ENCODE data around the gene STAMBP. TPM values are rescaled to one million over a fixed set of nuclear protein-coding genes. Genes with fewer than 3 reads are reported as not detected.

Gene STAMBP
- total and polyA plus RNA-seq, 2 of the 13 experiments (the other 11 are each of a cell fraction or from before 2014, with no cell fraction given) = 49.6 to 53.2 TPM

DNA sequence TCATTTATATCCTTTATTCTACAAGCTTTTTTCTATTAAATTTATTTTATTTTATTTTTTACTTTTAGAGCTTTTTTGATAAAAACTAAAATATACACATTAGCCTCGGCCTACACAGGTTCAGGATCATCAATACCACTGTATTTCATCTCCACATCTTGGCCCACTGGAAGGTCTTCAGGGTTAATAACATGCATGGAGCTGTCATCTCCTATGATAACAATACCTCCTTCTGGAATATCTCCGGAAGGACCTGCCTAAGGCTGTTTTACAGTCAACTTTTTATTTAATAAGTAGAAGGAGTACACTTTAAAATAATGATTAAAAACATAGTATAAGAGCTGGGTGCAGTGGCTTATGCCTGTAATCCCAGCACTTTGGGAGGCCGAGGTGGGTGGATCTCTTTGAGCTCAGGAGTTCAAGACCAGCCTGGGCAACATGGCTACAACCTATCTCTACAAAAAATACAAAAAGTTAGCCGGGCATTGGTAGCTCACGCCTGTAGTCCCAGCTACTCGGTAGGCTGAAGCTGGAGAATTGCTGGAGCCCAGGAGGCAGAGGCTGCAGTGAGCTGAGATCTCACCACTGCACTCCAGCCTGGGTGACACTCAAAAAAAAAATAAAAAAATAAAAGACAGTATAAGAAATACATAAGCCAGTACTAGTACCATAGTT lies 82.2 kb downstream of the STAMBP start:
- no TSS peak for BruUV-seq (replicated peaks)
- ChIA-PET CTCF (ENCODE audit: low intra/inter-chr PET ratio, low total read pairs) (no interaction called here), POLR2A (interaction anchor here (1.6 kb wide), 1 partner anchor 14 kb away, joined by 3 read pairs; no protein-coding TSS in a partner anchor)
- no peak overlapping the region for H3K4me3 ChIP-seq (replicated peaks in 1 of 3; ENCODE audit: insufficient read depth in 1 of 3, low read depth in 2 of 3, low read length in 3 of 3)
- H3K9ac ChIP-seq (ENCODE audit: insufficient read depth, low read depth, low read length) = no peak overlapping the region
- in situ Hi-C loops (cut with HindIII; ENCODE audit: extremely low pct_ligation_motif_present, low pct_unique_long_range_greater_than_20kb) = no loop called here
- H4K20me1 ChIP-seq (ENCODE audit: insufficient read depth, low read length) = no peaks in the 10 kb centered on the region
- intact Hi-C loops (cut with micrococcal nuclease; ENCODE audit: unreplicated experiment) = no loop called here
- H3K4me1 ChIP-seq (ENCODE audit: insufficient read depth, low read length) = peaks cover 15% of the 10 kb centered on the region
- DNase-seq (ENCODE audit: low spot score) = no peak
- H3K27ac ChIP-seq (ENCODE audit: extremely low read length, insufficient read depth, low read length) = no peak overlapping the region
- no peak for FAIRE-seq
- H3K36me3 ChIP-seq (replicated peaks in 1 of 2; ENCODE audit: control insufficient read depth in 1 of 2, insufficient read depth in 2 of 2, low read length in 2 of 2) = no peaks in the 10 kb centered on the region
- H3K9me3 ChIP-seq (ENCODE audit: low read length) = no peaks in the 10 kb centered on the region
- no peaks in the 10 kb centered on the region for H3K79me2 ChIP-seq (ENCODE audit: insufficient read depth, low read length)
- H3K27me3 ChIP-seq (ENCODE audit: control insufficient read depth in 1 of 2, insufficient read depth in 2 of 2, low read length in 2 of 2) = peaks cover 0 to 16% of the 10 kb centered on the region in 2 experiments; a peak in 2 of 5 replicates
- ATAC-seq = no peak
- no peak overlapping the region for H3K4me2 ChIP-seq (ENCODE audit: low read depth, low read length)
- H2AFZ ChIP-seq (ENCODE audit: low read length) = no peak overlapping the region
- WGBS (ENCODE audit: low lambda C conversion rate) = 26% methylated on average over 6 of the region's 6 CpGs
- TF ChIP-seq, protein P1, sequence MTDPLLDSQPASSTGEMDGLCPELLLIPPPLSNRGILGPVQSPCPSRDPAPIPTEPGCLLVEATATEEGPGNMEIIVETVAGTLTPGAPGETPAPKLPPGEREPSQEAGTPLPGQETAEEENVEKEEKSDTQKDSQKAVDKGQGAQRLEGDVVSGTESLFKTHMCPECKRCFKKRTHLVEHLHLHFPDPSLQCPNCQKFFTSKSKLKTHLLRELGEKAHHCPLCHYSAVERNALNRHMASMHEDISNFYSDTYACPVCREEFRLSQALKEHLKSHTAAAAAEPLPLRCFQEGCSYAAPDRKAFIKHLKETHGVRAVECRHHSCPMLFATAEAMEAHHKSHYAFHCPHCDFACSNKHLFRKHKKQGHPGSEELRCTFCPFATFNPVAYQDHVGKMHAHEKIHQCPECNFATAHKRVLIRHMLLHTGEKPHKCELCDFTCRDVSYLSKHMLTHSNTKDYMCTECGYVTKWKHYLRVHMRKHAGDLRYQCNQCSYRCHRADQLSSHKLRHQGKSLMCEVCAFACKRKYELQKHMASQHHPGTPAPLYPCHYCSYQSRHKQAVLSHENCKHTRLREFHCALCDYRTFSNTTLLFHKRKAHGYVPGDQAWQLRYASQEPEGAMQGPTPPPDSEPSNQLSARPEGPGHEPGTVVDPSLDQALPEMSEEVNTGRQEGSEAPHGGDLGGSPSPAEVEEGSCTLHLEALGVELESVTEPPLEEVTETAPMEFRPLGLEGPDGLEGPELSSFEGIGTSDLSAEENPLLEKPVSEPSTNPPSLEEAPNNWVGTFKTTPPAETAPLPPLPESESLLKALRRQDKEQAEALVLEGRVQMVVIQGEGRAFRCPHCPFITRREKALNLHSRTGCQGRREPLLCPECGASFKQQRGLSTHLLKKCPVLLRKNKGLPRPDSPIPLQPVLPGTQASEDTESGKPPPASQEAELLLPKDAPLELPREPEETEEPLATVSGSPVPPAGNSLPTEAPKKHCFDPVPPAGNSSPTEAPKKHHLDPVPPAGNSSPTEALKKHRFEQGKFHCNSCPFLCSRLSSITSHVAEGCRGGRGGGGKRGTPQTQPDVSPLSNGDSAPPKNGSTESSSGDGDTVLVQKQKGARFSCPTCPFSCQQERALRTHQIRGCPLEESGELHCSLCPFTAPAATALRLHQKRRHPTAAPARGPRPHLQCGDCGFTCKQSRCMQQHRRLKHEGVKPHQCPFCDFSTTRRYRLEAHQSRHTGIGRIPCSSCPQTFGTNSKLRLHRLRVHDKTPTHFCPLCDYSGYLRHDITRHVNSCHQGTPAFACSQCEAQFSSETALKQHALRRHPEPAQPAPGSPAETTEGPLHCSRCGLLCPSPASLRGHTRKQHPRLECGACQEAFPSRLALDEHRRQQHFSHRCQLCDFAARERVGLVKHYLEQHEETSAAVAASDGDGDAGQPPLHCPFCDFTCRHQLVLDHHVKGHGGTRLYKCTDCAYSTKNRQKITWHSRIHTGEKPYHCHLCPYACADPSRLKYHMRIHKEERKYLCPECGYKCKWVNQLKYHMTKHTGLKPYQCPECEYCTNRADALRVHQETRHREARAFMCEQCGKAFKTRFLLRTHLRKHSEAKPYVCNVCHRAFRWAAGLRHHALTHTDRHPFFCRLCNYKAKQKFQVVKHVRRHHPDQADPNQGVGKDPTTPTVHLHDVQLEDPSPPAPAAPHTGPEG (CRISPR knock-in tag; IDR thresholded peaks at IDR 0.05) = no peak
- TF ChIP-seq CC2D1A (CRISPR knock-in tag; IDR thresholded peaks at IDR 0.05) (no peak), NFE2L1 (CRISPR knock-in tag; IDR thresholded peaks at IDR 0.05; ENCODE audit: borderline replicate concordance) (no peak), ZNF317 (CRISPR knock-in tag; IDR thresholded peaks at IDR 0.05) (no peak), KDM5A (IDR thresholded peaks at IDR 0.05; ENCODE audit: borderline replicate concordance, low read length) (no peak), ZFP90 (CRISPR knock-in tag; IDR thresholded peaks at IDR 0.05; ENCODE audit: borderline replicate concordance) (no peak), GFI1 (CRISPR knock-in tag; IDR thresholded peaks at IDR 0.05; ENCODE audit: borderline replicate concordance) (no peak), ZNF335 (CRISPR knock-in tag; IDR thresholded peaks at IDR 0.05) (no peak), ZFP1 (CRISPR knock-in tag; IDR thresholded peaks at IDR 0.05) (no peak)
- TF ChIP-seq, protein P2, sequence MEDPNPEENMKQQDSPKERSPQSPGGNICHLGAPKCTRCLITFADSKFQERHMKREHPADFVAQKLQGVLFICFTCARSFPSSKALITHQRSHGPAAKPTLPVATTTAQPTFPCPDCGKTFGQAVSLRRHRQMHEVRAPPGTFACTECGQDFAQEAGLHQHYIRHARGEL (CRISPR knock-in tag; IDR thresholded peaks at IDR 0.05) = no peak
- TF ChIP-seq, protein P3, sequence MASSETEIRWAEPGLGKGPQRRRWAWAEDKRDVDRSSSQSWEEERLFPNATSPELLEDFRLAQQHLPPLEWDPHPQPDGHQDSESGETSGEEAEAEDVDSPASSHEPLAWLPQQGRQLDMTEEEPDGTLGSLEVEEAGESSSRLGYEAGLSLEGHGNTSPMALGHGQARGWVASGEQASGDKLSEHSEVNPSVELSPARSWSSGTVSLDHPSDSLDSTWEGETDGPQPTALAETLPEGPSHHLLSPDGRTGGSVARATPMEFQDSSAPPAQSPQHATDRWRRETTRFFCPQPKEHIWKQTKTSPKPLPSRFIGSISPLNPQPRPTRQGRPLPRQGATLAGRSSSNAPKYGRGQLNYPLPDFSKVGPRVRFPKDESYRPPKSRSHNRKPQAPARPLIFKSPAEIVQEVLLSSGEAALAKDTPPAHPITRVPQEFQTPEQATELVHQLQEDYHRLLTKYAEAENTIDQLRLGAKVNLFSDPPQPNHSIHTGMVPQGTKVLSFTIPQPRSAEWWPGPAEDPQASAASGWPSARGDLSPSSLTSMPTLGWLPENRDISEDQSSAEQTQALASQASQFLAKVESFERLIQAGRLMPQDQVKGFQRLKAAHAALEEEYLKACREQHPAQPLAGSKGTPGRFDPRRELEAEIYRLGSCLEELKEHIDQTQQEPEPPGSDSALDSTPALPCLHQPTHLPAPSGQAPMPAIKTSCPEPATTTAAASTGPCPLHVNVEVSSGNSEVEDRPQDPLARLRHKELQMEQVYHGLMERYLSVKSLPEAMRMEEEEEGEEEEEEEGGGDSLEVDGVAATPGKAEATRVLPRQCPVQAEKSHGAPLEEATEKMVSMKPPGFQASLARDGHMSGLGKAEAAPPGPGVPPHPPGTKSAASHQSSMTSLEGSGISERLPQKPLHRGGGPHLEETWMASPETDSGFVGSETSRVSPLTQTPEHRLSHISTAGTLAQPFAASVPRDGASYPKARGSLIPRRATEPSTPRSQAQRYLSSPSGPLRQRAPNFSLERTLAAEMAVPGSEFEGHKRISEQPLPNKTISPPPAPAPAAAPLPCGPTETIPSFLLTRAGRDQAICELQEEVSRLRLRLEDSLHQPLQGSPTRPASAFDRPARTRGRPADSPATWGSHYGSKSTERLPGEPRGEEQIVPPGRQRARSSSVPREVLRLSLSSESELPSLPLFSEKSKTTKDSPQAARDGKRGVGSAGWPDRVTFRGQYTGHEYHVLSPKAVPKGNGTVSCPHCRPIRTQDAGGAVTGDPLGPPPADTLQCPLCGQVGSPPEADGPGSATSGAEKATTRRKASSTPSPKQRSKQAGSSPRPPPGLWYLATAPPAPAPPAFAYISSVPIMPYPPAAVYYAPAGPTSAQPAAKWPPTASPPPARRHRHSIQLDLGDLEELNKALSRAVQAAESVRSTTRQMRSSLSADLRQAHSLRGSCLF (CRISPR knock-in tag; IDR thresholded peaks at IDR 0.05; ENCODE audit: borderline replicate concordance) = no peak
